Lower leg skin (tissue), 4 donors: Measurements from ENCODE around the gene GABRR1. TPM values are rescaled to one million over a fixed set of nuclear protein-coding genes. Genes with fewer than 3 reads are reported as not detected.
"Not testable (repeated sequence)": the region's sequence is repeated elsewhere in the genome, so short reads cannot be mapped to it uniquely, and the experiment has no call there.

Experiments used
- DNase-seq, 2 donors: peaks; one replicate each; pipeline ENCODE4 v3.0.0-alpha.2; 2019; ENCODE audit warnings: low spot score in 2 of 2
- H3K4me3 ChIP-seq: fragments of 200-600 bp; sonication (generic); 2 replicates; pipeline ENCODE4 v1.5.1; 2017; ENCODE audit warnings: mild to moderate bottlenecking, low read depth; ENCODE audit not compliant: poor library complexity, severe bottlenecking
- POLR2A ChIP-seq, 2 donors: fragments of 450-650 bp; IDR thresholded peaks; one replicate each; pipeline ENCODE4 v1.6.1; 2016 to 2017; ENCODE audit warnings: antibody characterized with exemption in 2 of 2, mild to moderate bottlenecking in 1 of 2, moderate library complexity in 1 of 2
- WGBS, 2 donors: methylation state at CpG; one replicate each; pipeline ENCODE4 v1.1.5; 2018; 5-methylcytosine and 5-hydroxymethylcytosine counted together
- intact Hi-C: fragments of 100-400 bp; cut with DNase I; formaldehyde crosslinking; loops from one replicate; pipeline ENCODE4 v1.15.0; 2023; ENCODE audit warnings: low total_unique reads
- total RNA-seq, 4 donors: library from RNA; depleted of rRNA; stranded (reverse); fragments of >200 nt; gene quantifications; one replicate each; pipeline ENCODE4 v1.1.0, GENCODE V29; 2016
- TF ChIP-seq, protein P1 (sequence below), 3 donors: fragments of 450-650 bp; IDR thresholded peaks; one replicate each; pipeline ENCODE4 v1.5.1; 2016; ENCODE audit warnings: antibody characterized with exemption in 3 of 3, mild to moderate bottlenecking in 3 of 3, moderate library complexity in 2 of 3

The GABRR1 gene
- total RNA-seq, 4 donors from 2014 or later = 0.17 to 0.86 (median 0.39) TPM; not detected in 1

DNA sequence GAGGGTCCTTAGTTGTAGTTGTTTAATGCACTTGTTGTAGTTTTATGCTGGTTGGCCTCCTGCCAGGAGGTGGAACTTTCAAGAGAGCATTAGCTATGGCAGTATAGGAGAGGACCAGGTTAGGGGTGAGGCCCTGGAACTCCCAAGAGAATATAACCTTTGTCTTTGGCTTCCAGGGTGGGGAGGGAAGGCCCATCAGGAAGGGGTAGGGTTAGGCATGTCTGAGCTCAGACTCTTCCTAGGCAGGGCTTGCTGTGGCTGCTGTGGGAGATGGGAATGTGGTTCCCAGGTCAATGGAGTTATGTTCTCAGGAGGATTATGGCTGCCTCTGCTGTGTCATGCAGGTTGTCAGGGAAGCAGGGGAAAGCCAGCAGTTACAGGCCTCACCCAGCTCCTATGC is 20.0 kb upstream of the GABRR1 start:
- DNase-seq = no peak
- TF ChIP-seq POLR2A (IDR thresholded peaks at IDR 0.05) = no peak
- TF ChIP-seq, protein P1, sequence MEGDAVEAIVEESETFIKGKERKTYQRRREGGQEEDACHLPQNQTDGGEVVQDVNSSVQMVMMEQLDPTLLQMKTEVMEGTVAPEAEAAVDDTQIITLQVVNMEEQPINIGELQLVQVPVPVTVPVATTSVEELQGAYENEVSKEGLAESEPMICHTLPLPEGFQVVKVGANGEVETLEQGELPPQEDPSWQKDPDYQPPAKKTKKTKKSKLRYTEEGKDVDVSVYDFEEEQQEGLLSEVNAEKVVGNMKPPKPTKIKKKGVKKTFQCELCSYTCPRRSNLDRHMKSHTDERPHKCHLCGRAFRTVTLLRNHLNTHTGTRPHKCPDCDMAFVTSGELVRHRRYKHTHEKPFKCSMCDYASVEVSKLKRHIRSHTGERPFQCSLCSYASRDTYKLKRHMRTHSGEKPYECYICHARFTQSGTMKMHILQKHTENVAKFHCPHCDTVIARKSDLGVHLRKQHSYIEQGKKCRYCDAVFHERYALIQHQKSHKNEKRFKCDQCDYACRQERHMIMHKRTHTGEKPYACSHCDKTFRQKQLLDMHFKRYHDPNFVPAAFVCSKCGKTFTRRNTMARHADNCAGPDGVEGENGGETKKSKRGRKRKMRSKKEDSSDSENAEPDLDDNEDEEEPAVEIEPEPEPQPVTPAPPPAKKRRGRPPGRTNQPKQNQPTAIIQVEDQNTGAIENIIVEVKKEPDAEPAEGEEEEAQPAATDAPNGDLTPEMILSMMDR (IDR thresholded peaks at IDR 0.05) = no peak
- intact Hi-C loops = no loop called here
- H3K4me3 ChIP-seq = no peak overlapping the region

DNA sequence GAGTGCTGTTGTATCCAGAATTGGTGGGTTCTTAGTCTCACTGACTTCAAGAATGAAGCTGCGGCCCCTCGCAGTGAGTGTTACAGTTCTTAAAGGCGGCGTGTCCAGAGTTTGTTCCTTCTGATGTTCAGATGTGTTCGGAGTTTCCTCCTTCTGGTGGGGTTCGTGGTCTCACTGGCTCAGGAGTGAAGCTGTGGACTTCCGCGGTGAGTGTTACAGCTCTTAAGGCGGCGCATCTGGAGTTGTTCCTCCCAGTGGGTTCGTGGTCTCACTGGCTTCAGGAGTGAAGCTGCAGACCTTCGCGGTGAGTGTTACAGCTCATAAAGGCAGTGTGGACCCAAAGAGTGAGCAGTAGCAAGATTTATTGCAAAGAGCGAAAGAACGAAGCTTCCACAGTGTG is 16.4 kb upstream of the GABRR1 start:
- WGBS, 2 donors = 88 to 91% methylated on average over 14 to 15 of the region's 15 CpGs
- DNase-seq, H3K4me3 ChIP-seq, intact Hi-C loops: not testable (repeated sequence)

DNA sequence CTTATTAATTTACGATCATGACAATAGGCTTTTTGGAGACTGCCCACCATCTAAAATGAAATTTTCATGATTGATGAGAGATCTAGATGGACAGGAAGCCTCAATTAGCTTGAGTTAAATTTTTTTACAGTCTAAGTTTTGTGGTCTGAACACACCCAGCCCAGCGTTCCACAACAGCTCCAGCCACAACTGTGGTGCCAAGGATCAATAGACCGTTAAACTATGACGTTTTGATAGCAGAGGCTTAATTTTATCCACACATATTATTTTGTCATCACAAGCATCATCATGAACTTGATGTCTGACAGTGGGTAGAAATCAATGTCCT is 5.5 kb upstream of the GABRR1 start:
- WGBS, 2 donors = 51 to 60% methylated on average over 4 of the region's 4 CpGs
- TF ChIP-seq, protein P1 (IDR thresholded peaks at IDR 0.05) = no peak
- TF ChIP-seq POLR2A (IDR thresholded peaks at IDR 0.05) = no peak
- intact Hi-C loops = no loop called here
- H3K4me3 ChIP-seq = no peak overlapping the region
- DNase-seq = no peak

DNA sequence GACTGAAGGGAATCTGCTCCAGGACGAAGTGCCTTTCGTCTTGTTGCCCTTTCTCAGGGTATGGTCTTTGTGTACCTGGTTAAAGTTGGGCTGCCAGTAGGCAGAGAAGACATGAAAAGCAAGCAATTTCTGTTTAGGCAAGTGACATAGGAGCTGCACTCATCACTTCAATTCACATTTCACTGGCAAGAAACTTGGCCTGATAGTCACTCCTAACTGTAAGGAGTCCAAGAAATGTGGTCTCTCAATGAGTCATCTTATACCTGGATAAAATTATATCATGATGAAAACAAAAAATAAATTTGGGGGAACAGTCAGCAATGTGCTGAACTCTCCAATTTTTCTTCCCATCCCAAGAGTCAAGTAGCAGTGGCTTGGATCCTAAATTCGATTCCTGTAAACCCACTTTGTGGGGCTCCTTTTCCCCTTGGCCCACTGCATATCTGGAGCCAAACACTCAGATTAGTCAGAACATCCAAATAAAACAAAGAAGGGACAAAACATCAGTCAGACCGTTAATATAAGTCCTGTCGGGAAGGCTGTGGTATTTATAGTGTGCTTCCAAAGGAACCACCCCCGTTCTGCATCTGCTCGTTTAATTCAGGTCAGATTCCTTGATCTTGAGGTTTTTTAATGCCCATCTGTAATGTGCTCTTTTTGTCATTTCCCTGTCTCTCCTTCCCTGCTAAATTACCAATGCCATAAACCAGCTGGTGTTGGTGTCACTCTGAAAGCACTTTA is 5.0 kb upstream of the GABRR1 start:
- 32 to 37% methylated on average over 7 of the region's 7 CpGs for WGBS, 2 donors
- TF ChIP-seq, protein P1 (IDR thresholded peaks at IDR 0.05) = no peak
- TF ChIP-seq POLR2A (IDR thresholded peaks at IDR 0.05) = no peak
- no peak for DNase-seq
- intact Hi-C loops = no loop called here
- no peak overlapping the region for H3K4me3 ChIP-seq

DNA sequence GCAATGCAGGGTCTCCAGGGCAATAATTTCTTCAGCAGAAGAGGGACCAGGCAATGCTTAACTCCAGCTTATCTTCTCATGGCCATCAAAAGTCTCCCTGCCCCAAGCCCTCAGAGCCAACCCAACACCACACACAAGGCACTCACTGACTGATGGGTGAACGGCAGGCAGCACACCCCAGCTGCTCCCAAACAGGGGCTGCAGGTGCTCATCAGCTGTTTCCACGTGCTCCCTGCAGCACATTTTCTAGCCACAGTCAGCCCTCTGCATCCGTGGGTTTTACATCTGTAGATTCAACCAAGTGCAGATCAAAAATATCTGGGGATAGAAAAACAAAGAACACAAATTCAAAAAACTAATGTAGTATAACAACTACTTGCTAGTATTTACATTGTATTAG is 4.0 kb upstream of the GABRR1 start:
- H3K4me3 ChIP-seq = no peak overlapping the region
- no peak for DNase-seq
- intact Hi-C loops = no loop called here
- 83 to 85% methylated on average over 3 of the region's 3 CpGs for WGBS, 2 donors
- no peak for TF ChIP-seq POLR2A (IDR thresholded peaks at IDR 0.05)
- TF ChIP-seq, protein P1 (IDR thresholded peaks at IDR 0.05) = no peak

DNA sequence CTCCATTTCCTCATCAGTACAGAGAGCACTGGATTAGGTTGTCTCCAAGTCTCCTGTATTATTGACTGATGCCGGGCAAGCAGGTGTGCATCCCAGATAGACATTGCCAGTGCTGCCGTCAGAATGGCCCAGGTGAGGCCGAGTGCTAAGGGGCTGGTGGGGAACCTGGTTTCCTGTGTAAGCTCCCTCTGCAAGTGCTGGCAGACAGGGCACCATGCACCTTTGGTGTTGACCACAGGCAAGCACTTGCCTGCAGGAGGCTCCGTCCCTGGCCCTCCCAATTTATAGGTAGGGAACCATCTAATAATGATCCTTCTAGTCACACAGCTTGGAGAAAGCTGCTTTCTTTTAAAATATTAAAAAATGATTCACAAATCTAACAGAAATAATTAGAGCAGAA is 747 bp downstream of the GABRR1 start:
- H3K4me3 ChIP-seq = no peak overlapping the region
- TF ChIP-seq, protein P1 (IDR thresholded peaks at IDR 0.05) = no peak
- TF ChIP-seq POLR2A (IDR thresholded peaks at IDR 0.05) = no peak
- DNase-seq = no peak
- intact Hi-C loops = no loop called here
- 87% methylated on average over 4 of the region's 4 CpGs for WGBS, 2 donors
